GM20000 (cell line): Measurements from ENCODE around the gene RAB1B.

ENCODE experiments used
- DNase-seq: peaks from one replicate; pipeline ENCODE4 v3.0.0; 2012; ENCODE audit warnings: low spot score
- CTCF ChIP-seq: IDR thresholded peaks from 2 replicates; pipeline ENCODE4 v1.5.1; 2012; ENCODE audit warnings: mild to moderate bottlenecking, control low read depth; ENCODE audit errors: extremely low read depth, missing control alignments

RAB1B gene

GRCh38 chr11:66239998-66240780, 28.2 kb upstream of the RAB1B start:
- DNase-seq = no peak
- TF ChIP-seq CTCF = no peak

- DNase-seq = no peak
- no peak for TF ChIP-seq CTCF
Observed at GRCh38 chr11:66240781-66241136, 27.7 kb upstream of the RAB1B start.

- DNase-seq = no peak
- TF ChIP-seq CTCF = no peak
Observed at GRCh38 chr11:66242095-66242765, 26.2 kb upstream of the RAB1B start.

- no peak for TF ChIP-seq CTCF
- no peak for DNase-seq
Observed at GRCh38 chr11:66243782-66244535, 24.5 kb upstream of the RAB1B start.

GRCh38 chr11:66247295-66247694, 21.1 kb upstream of the RAB1B start:
- TF ChIP-seq CTCF = no peak
- no peak for DNase-seq

GRCh38 chr11:66247801-66248200, 20.6 kb upstream of the RAB1B start:
- no peak for TF ChIP-seq CTCF
- DNase-seq = no peak

- TF ChIP-seq CTCF = no peak
Observed at GRCh38 chr11:66248903-66249302, 19.5 kb upstream of the RAB1B start.

More at GRCh38 chr11:66248903-66249302, 19.5 kb upstream of the RAB1B start:
- DNase-seq = no peak
